Astrocyte (in vitro differentiated cells and primary cell): ENCODE data around the gene KCNMA1. TPM values are rescaled to one million over a fixed set of nuclear protein-coding genes. Genes with fewer than 3 reads are reported as not detected.

ENCODE experiments used
- DNase-seq: peaks from one replicate; pipeline ENCODE4 v3.0.0-alpha.2; 2010; ENCODE audit warnings: low read depth
- FAIRE-seq: peaks from 2 replicates; lab custom pipeline; 2011; peaks lifted over from hg19 to GRCh38; lab: Jason Lieb, UNC
- H2AFZ ChIP-seq: 2 replicates; pipeline ENCODE4 v1.6.0; 2012; ENCODE audit warnings: low read depth, low read length, inconsistent platforms
- H3K27ac ChIP-seq: 2 replicates; pipeline ENCODE4 v1.5.1; 2011; ENCODE audit warnings: low read depth, low read length, inconsistent platforms
- H3K27me3 ChIP-seq: 2 replicates; pipeline ENCODE4 v1.6.0; 2011; ENCODE audit warnings: low read length, inconsistent platforms; ENCODE audit not compliant: insufficient read depth
- H3K36me3 ChIP-seq: 2 replicates; pipeline ENCODE4 v1.5.1; 2011; ENCODE audit warnings: low read length, inconsistent platforms; ENCODE audit not compliant: insufficient read depth
- H3K4me1 ChIP-seq: 2 replicates; pipeline ENCODE4 v1.5.1; 2011; ENCODE audit warnings: low read length, inconsistent platforms; ENCODE audit not compliant: insufficient read depth
- H3K4me2 ChIP-seq: 2 replicates; pipeline ENCODE4 v1.6.0; 2012; ENCODE audit warnings: low read length, inconsistent platforms
- H3K4me3 ChIP-seq: 2 replicates; pipeline ENCODE4 v1.5.1; 2011; ENCODE audit warnings: low read depth, mild to moderate bottlenecking, low read length, inconsistent platforms; ENCODE audit not compliant: insufficient read depth
- H3K79me2 ChIP-seq: 2 replicates; pipeline ENCODE4 v1.6.0; 2012; ENCODE audit warnings: mild to moderate bottlenecking, low read length, inconsistent platforms; ENCODE audit not compliant: insufficient read depth
- H3K9ac ChIP-seq: 2 replicates; pipeline ENCODE4 v1.6.0; 2012; ENCODE audit warnings: mild to moderate bottlenecking, low read length, inconsistent platforms
- H3K9me3 ChIP-seq: 2 replicates; pipeline ENCODE4 v1.5.1; 2012; ENCODE audit warnings: low read depth, mild to moderate bottlenecking, low read length, inconsistent platforms; ENCODE audit not compliant: insufficient read depth
- H4K20me1 ChIP-seq: 2 replicates; pipeline ENCODE4 v1.6.0; 2012; ENCODE audit warnings: low read length, inconsistent platforms; ENCODE audit not compliant: insufficient read depth
- H3K27ac Mint-ChIP-seq: one replicate; pipeline ENCODE4 v1.8.0; 2021; ENCODE audit warnings: mild to moderate bottlenecking, mixed read lengths; ENCODE audit not compliant: unreplicated experiment
- H3K27me3 Mint-ChIP-seq: one replicate; pipeline ENCODE4 v1.8.0; 2021; ENCODE audit warnings: low read depth, mixed read lengths; ENCODE audit not compliant: unreplicated experiment
- H3K36me3 Mint-ChIP-seq: one replicate; pipeline ENCODE4 v1.8.0; 2021; ENCODE audit warnings: low read depth, mixed read lengths; ENCODE audit not compliant: unreplicated experiment
- H3K4me1 Mint-ChIP-seq: one replicate; pipeline ENCODE4 v1.8.0; 2021; ENCODE audit warnings: low read depth, mixed read lengths; ENCODE audit not compliant: unreplicated experiment
- H3K4me3 Mint-ChIP-seq: one replicate; pipeline ENCODE4 v1.8.0; 2021; ENCODE audit warnings: mild to moderate bottlenecking, moderate library complexity, mixed read lengths; ENCODE audit not compliant: unreplicated experiment
- H3K9me3 Mint-ChIP-seq: one replicate; pipeline ENCODE4 v1.8.0; 2021; ENCODE audit warnings: mild to moderate bottlenecking, mixed read lengths; ENCODE audit not compliant: unreplicated experiment
- CTCF ChIP-seq: IDR thresholded peaks from 2 replicates; pipeline ENCODE4 v1.5.1; 2011; ENCODE audit warnings: low read depth, mild to moderate bottlenecking, inconsistent platforms, low read length, moderate library complexity; ENCODE audit not compliant: insufficient read depth
- EZH2 ChIP-seq: IDR thresholded peaks from 2 replicates; pipeline ENCODE4 v1.6.1; 2012; ENCODE audit warnings: mild to moderate bottlenecking, low read length, inconsistent platforms; ENCODE audit not compliant: insufficient read depth
- total RNA-seq: library from RNA; stranded (reverse); gene quantifications from 2 replicates; pipeline ENCODE4 v1.2.1, GENCODE V29; 2021

KCNMA1 gene
- total RNA-seq, 1 donor from 2014 or later = 45.8 TPM

- Mint-ChIP-seq H3K9me3 (no peaks in the 10 kb centered on the region), H3K4me1 (no peaks in the 10 kb centered on the region), H3K4me3 (no peak overlapping the region), H3K27me3 (no peaks in the 10 kb centered on the region), H3K36me3 (peaks cover 3% of the 10 kb centered on the region), H3K27ac (no peak overlapping the region)
- DNase-seq (no peak), FAIRE-seq (no peak)
- no peak overlapping the region for H3K9ac ChIP-seq
- no peaks in the 10 kb centered on the region for H3K27me3 ChIP-seq
- H3K36me3 ChIP-seq = no peaks in the 10 kb centered on the region
- H3K27ac ChIP-seq = no peak overlapping the region
- no peak for TF ChIP-seq EZH2
- no peak for TF ChIP-seq CTCF
- no peak overlapping the region for H2AFZ ChIP-seq
- no peaks in the 10 kb centered on the region for H3K79me2 ChIP-seq
- H4K20me1 ChIP-seq = no peaks in the 10 kb centered on the region
- H3K4me1 ChIP-seq = no peaks in the 10 kb centered on the region
- no peak overlapping the region for H3K4me2 ChIP-seq
- H3K9me3 ChIP-seq = no peaks in the 10 kb centered on the region
- no peak overlapping the region for H3K4me3 ChIP-seq
These were observed 518.9 kb downstream of the KCNMA1 start for GRCh38 chr10:77118603-77119282.

GRCh38 chr10:77117501-77117900 is 520.1 kb downstream of the KCNMA1 start:
- no peaks in the 10 kb centered on the region for H3K27me3 ChIP-seq
- FAIRE-seq = no peak

More at GRCh38 chr10:77117501-77117900, 520.1 kb downstream of the KCNMA1 start:
- no peak overlapping the region for H2AFZ ChIP-seq
- TF ChIP-seq EZH2 = no peak
- TF ChIP-seq CTCF = no peak
- peaks cover 3% of the 10 kb centered on the region for H3K36me3 Mint-ChIP-seq
- H3K27me3 Mint-ChIP-seq = no peaks in the 10 kb centered on the region
- peaks cover 2% of the 10 kb centered on the region for H3K4me1 ChIP-seq
- no peak overlapping the region for H3K4me3 ChIP-seq
- no peaks in the 10 kb centered on the region for H4K20me1 ChIP-seq
- no peaks in the 10 kb centered on the region for H3K79me2 ChIP-seq
- no peak overlapping the region for H3K27ac ChIP-seq
- H3K9me3 Mint-ChIP-seq = no peaks in the 10 kb centered on the region
- DNase-seq = no peak
- H3K4me2 ChIP-seq = no peak overlapping the region
- H3K9me3 ChIP-seq = no peaks in the 10 kb centered on the region
- no peak overlapping the region for H3K9ac ChIP-seq
- H3K27ac Mint-ChIP-seq = no peak overlapping the region
- H3K4me3 Mint-ChIP-seq = no peak overlapping the region
- H3K36me3 ChIP-seq = no peaks in the 10 kb centered on the region
- H3K4me1 Mint-ChIP-seq = no peaks in the 10 kb centered on the region
